ENCODE measurements around the gene KCNMA1. TPM values are rescaled to one million over a fixed set of nuclear protein-coding genes. Genes with fewer than 3 reads are reported as not detected.

Gene KCNMA1
- total RNA-seq, 1 experiment from 2014 or later = 0.49 TPM

DNA sequence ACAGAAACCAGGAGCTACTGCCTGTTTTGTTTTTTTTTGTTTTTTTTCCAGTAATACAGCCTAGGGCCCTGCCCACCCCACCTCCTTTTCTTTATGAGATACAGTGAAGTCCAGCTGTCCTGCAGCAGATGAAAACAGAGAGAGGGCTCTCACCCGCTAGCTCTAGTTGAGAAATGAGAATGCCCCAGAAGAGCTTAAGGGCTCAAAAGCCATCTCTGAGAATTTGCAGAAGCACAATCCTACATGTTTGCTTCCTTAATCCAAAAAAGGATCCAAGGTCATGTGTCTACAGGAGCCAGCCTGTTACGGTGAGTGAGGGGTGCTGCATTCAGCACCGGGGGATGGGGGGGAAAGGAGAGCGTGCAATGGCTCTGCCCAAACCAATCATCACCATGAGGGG, 122.7 kb downstream of the KCNMA1 start:
- intact Hi-C loops (cut with micrococcal nuclease) = no loop called here
- no peaks in the 10 kb centered on the region for H3K36me3 ChIP-seq (ENCODE audit: control insufficient read depth in 1 of 2, insufficient read depth in 2 of 2, low read length in 2 of 2)
- 0 out of 2 replicates have a peak overlapping the region, but pooled peaks have one; percentile 41 for H3K9ac ChIP-seq (ENCODE audit: low read length)
- H3K9me2 ChIP-seq (ENCODE audit: insufficient read depth) = no peaks in the 10 kb centered on the region
- BruUV-seq (replicated peaks) = no TSS peak
- ATAC-seq (no peak), DNase-seq (ENCODE audit: low read depth, low spot score) (no peak)
- H4K20me1 ChIP-seq (ENCODE audit: insufficient read depth) = no peaks in the 10 kb centered on the region
- no peak overlapping the region for H2AFZ ChIP-seq (ENCODE audit: low read depth, low read length, poor library complexity, severe bottlenecking)
- TF ChIP-seq TCF7L2 (IDR thresholded peaks at IDR 0.05; ENCODE audit: borderline replicate concordance, extremely low read depth, insufficient read depth, insufficient read length) (no peak), POLR2A (IDR thresholded peaks at IDR 0.05; ENCODE audit: borderline replicate concordance, extremely low read depth, insufficient read depth, insufficient read length) (no peak), JUND (IDR thresholded peaks at IDR 0.05) (no peak)
- TF ChIP-seq, protein P1, sequence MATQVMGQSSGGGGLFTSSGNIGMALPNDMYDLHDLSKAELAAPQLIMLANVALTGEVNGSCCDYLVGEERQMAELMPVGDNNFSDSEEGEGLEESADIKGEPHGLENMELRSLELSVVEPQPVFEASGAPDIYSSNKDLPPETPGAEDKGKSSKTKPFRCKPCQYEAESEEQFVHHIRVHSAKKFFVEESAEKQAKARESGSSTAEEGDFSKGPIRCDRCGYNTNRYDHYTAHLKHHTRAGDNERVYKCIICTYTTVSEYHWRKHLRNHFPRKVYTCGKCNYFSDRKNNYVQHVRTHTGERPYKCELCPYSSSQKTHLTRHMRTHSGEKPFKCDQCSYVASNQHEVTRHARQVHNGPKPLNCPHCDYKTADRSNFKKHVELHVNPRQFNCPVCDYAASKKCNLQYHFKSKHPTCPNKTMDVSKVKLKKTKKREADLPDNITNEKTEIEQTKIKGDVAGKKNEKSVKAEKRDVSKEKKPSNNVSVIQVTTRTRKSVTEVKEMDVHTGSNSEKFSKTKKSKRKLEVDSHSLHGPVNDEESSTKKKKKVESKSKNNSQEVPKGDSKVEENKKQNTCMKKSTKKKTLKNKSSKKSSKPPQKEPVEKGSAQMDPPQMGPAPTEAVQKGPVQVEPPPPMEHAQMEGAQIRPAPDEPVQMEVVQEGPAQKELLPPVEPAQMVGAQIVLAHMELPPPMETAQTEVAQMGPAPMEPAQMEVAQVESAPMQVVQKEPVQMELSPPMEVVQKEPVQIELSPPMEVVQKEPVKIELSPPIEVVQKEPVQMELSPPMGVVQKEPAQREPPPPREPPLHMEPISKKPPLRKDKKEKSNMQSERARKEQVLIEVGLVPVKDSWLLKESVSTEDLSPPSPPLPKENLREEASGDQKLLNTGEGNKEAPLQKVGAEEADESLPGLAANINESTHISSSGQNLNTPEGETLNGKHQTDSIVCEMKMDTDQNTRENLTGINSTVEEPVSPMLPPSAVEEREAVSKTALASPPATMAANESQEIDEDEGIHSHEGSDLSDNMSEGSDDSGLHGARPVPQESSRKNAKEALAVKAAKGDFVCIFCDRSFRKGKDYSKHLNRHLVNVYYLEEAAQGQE (IDR thresholded peaks at IDR 0.05; ENCODE audit: low read depth) = no peak
- TF ChIP-seq, protein P2, sequence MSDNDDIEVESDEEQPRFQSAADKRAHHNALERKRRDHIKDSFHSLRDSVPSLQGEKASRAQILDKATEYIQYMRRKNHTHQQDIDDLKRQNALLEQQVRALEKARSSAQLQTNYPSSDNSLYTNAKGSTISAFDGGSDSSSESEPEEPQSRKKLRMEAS (IDR thresholded peaks at IDR 0.05) = no peak
- no peak overlapping the region for H3K4me3 ChIP-seq (replicated peaks in 1 of 2; ENCODE audit: low read depth in 1 of 2, low read length in 2 of 2)
- H3K4me1 ChIP-seq (ENCODE audit: control insufficient read depth in 1 of 2, insufficient read depth in 2 of 2, low read length in 2 of 2) = peaks cover 17 to 65% of the 10 kb centered on the region in 2 experiments
- H3K27ac ChIP-seq (ENCODE audit: low read depth, low read length) = peak overlapping the region; percentile 67; the same call in 1 of the 2 replicates
- CTCF ChIA-PET = interaction anchor here (2.2 kb wide), 1 partner anchor 10 kb away, joined by 8 read pairs; no protein-coding TSS in a partner anchor
- POLR2A ChIA-PET = interaction anchor here (3.7 kb wide), 1 partner anchor 12 kb away, joined by 32 read pairs; no protein-coding TSS in a partner anchor
- no peaks in the 10 kb centered on the region for H3K27me3 ChIP-seq (ENCODE audit: insufficient read depth, low read length)
- H3K4me2 ChIP-seq (ENCODE audit: low read length) = peak overlapping the region; percentile 81; the same call in 1 of the 2 replicates
- no peaks in the 10 kb centered on the region for H3K79me2 ChIP-seq (ENCODE audit: insufficient read depth, low read length)
- RAD21 ChIA-PET (ENCODE audit: low non-redundant PET in 1 of 2, low total read pairs in 2 of 2, uncharacterized antibody in 2 of 2, unreplicated experiment in 2 of 2) = no interaction called here
- no peaks in the 10 kb centered on the region for H3K9me3 ChIP-seq (ENCODE audit: control insufficient read depth in 1 of 2, insufficient read depth in 1 of 2, low read depth in 1 of 2, low read length in 2 of 2)

All from HCT116 (cell line).